ENCODE measurements around the gene P2RY14.

GRCh38 chr3:151224268-151224866 lies 54.0 kb downstream of the P2RY14 start:
- TF ChIP-seq EZH2 (IDR thresholded peaks at IDR 0.05; ENCODE audit: borderline replicate concordance, low read depth, low read length, severe bottlenecking) = no peak
- TF ChIP-seq, protein P1, sequence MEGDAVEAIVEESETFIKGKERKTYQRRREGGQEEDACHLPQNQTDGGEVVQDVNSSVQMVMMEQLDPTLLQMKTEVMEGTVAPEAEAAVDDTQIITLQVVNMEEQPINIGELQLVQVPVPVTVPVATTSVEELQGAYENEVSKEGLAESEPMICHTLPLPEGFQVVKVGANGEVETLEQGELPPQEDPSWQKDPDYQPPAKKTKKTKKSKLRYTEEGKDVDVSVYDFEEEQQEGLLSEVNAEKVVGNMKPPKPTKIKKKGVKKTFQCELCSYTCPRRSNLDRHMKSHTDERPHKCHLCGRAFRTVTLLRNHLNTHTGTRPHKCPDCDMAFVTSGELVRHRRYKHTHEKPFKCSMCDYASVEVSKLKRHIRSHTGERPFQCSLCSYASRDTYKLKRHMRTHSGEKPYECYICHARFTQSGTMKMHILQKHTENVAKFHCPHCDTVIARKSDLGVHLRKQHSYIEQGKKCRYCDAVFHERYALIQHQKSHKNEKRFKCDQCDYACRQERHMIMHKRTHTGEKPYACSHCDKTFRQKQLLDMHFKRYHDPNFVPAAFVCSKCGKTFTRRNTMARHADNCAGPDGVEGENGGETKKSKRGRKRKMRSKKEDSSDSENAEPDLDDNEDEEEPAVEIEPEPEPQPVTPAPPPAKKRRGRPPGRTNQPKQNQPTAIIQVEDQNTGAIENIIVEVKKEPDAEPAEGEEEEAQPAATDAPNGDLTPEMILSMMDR (IDR thresholded peaks at IDR 0.05; ENCODE audit: borderline replicate concordance, extremely low read depth, low read length, poor library complexity, severe bottlenecking) = no peak

Measured in DND-41 (cell line).